Heart left ventricle (tissue), 16 donors: Measurements from ENCODE around the gene NECAP2. TPM values are rescaled to one million over a fixed set of nuclear protein-coding genes. Genes with fewer than 3 reads are reported as not detected.

Experiments
- ATAC-seq, 4 donors: fragments of 200-7000 bp; cut with Tn5 transposase; one replicate each; pipeline ENCODE4 v1.9.1; 2020 to 2022; ENCODE audit warnings: moderate library complexity in 4 of 4, mild to moderate bottlenecking in 3 of 4, moderate number of reproducible peaks in 1 of 4
- DNase-seq, 5 donors: peaks; one replicate each; pipeline ENCODE4 v3.0.0-alpha.2; 2020
- H3K27ac ChIP-seq, 12 donors: fragments of 200-600 bp; sonication (generic) in 4 of 12; one replicate each; pipeline versions ENCODE4 v1.5.0 to v1.8.0; 2016 to 2022; ENCODE audit warnings: mild to moderate bottlenecking in 2 of 12
- H3K27me3 ChIP-seq, 9 donors: fragments of 200-600 bp; sonication (generic) in 2 of 9; one replicate each; pipeline versions ENCODE4 v1.5.1 to v1.8.0; 2016 to 2022; ENCODE audit warnings: mild to moderate bottlenecking in 3 of 9
- H3K36me3 ChIP-seq, 9 donors: fragments of 200-600 bp; sonication (generic) in 2 of 9; one replicate each; pipeline versions ENCODE4 v1.5.0 to v1.8.0; 2018 to 2022; ENCODE audit warnings: mild to moderate bottlenecking in 2 of 9
- H3K4me1 ChIP-seq, 12 donors: fragments of 200-600 bp; sonication (generic) in 4 of 12; one replicate each; pipeline versions ENCODE4 v1.5.0 to v1.8.0; 2016 to 2022; ENCODE audit warnings: mild to moderate bottlenecking in 3 of 12
- H3K4me3 ChIP-seq, 12 donors: fragments of 200-600 bp; sonication (generic) in 4 of 12; one replicate each; pipeline versions ENCODE4 v1.5.0 to v1.8.0; 2017 to 2022; ENCODE audit warnings: mild to moderate bottlenecking in 9 of 12, moderate library complexity in 4 of 12
- H3K9me3 ChIP-seq, 12 donors: fragments of 200-600 bp; sonication (generic) in 4 of 12; one replicate each; pipeline versions ENCODE4 v1.5.0 to v1.8.0; 2016 to 2022; ENCODE audit warnings: mild to moderate bottlenecking in 1 of 12
- CTCF ChIP-seq, 12 donors: fragments of 200-600 bp; sonication (generic) in 4 of 12; IDR thresholded peaks; one replicate each; pipeline versions ENCODE4 v1.5.0 to v1.8.0; 2018 to 2022; ENCODE audit warnings: antibody characterized with exemption in 12 of 12, mild to moderate bottlenecking in 5 of 12
- POLR2A ChIP-seq, 2 donors: fragments of 450-650 bp; IDR thresholded peaks; one replicate each; pipeline ENCODE4 v1.6.1; 2017; ENCODE audit warnings: antibody characterized with exemption in 2 of 2, mild to moderate bottlenecking in 2 of 2, moderate library complexity in 2 of 2
- WGBS, 4 donors: extraction: QIAGEN DNeasy Blood & Tissue Kit in 2 of 4; methylation state at CpG; one replicate each; pipeline versions ENCODE4 v1.1.5 to v1.1.7; 2013 to 2018; 5-methylcytosine and 5-hydroxymethylcytosine counted together
- intact Hi-C, 10 donors: fragments of 100-400 bp; cut with DNase I; formaldehyde crosslinking; loops; one replicate each; pipeline versions ENCODE4 v1.11.1 to v1.14.2; 2022
- polyA plus RNA-seq, 2 donors: library from polyadenylated mRNA; stranded (reverse); fragments of 200-250 nt; gene quantifications; one replicate each; pipeline ENCODE4 v1.2.3, GENCODE V29; 2013
- total RNA-seq, 9 donors: library from RNA; depleted of rRNA in 2 of 9; stranded (reverse); fragments of >200 nt in 2 of 9; fragmentation: NEBNext Ultra II Directional in 3 of 9; extraction: Animal tissue kit (Norgen Biotek cat#: 25700) in 3 of 9; gene quantifications; one replicate each; pipeline versions ENCODE4 v1.1.0 to v1.2.4, GENCODE V29; 2016 to 2023
- donor health status: ischemic (EF 13 %, LVEDD 7.1; RV severe dilation, severe dysfunction).
- donor health status: healthy with polysubstance abuse.
- donor health status: DM: no; HTN: yes; CAD: no.
- donor health status: DM: no; HTN: no; CAD: no.
- donor health status: ischemic (EF 25% LVEDD 6.9; RV normal size, moderate dysfunction).
- donor health status: ischemic (EF 25% LVEDD 5.7; RV mildly dilated, moderate dysfunction).
- donor health status: healthy.
- donor health status: DM: yes; HTN: yes; CAD: no.
- donor health status: ischemic (EF 35%, LVEDD 5.7; RV mildly dilated, moderate dysfunction).
- donor health status: nonischemic (EF 11% LVEDD 7.7; RV severe dilation, severe dysfunction).
- donor health status: DM: yes; HTN: yes; CAD: no.
- donor health status: PGD.
- donor health status: ischemic (EF 29% LVEDD 5.4; RV normal size, mild dysfunction).
- donor health status: nonischemic (EF 23%, LVEDD 6.1; RV moderate dilation, normal function).

NECAP2 gene
- total and polyA plus RNA-seq, 11 donors, result 10.7 to 53.0 (median 12.1) TPM

- WGBS, 4 donors, result 59 to 71% (median 69%) methylated on average over 9 of the region's 9 CpGs
- H3K4me3 ChIP-seq, result no peak overlapping the region
- peaks cover 0 to 5% (median 0%) of the 10 kb centered on the region in 9 donors for H3K27me3 ChIP-seq
- H3K27ac ChIP-seq, result peak overlapping the region in 1 of 12 donors; percentile 49
- no peak for ATAC-seq
- H3K9me3 ChIP-seq, result no peaks in the 10 kb centered on the region
- TF ChIP-seq CTCF (IDR thresholded peaks at IDR 0.05), result no peak
- no peak for TF ChIP-seq POLR2A (IDR thresholded peaks at IDR 0.05)
- no peaks in the 10 kb centered on the region for H3K4me1 ChIP-seq
- peak in 1 of 5 donors; percentile 33 for DNase-seq
- intact Hi-C loops, result loop anchor here in 1 of 10 donors (10.0 kb wide), 1 partner anchor 64 kb away; no protein-coding TSS in a partner anchor
- H3K36me3 ChIP-seq, result no peaks in the 10 kb centered on the region
Observed at GRCh38 chr1:16420424-16421118, 20.0 kb upstream of the NECAP2 start.

- Histone ChIP-seq H3K27me3 (peaks cover 0 to 5% (median 0%) of the 10 kb centered on the region in 9 donors), H3K9me3 (no peaks in the 10 kb centered on the region), H3K36me3 (no peaks in the 10 kb centered on the region), H3K27ac (peak overlapping the region in 1 of 12 donors; percentile 49), H3K4me3 (no peak overlapping the region), H3K4me1 (no peaks in the 10 kb centered on the region)
- TF ChIP-seq POLR2A (IDR thresholded peaks at IDR 0.05) (no peak), CTCF (IDR thresholded peaks at IDR 0.05) (no peak)
- ATAC-seq (no peak), DNase-seq (no peak)
- intact Hi-C loops, result loop anchor here in 1 of 10 donors (10.0 kb wide), 1 partner anchor 64 kb away; no protein-coding TSS in a partner anchor
- WGBS, 4 donors, result 79 to 83% (median 81%) methylated on average over 7 of the region's 7 CpGs
Observed at GRCh38 chr1:16421201-16421600, 19.3 kb upstream of the NECAP2 start.

GRCh38 chr1:16422041-16422440 lies 18.5 kb upstream of the NECAP2 start:
- TF ChIP-seq POLR2A (IDR thresholded peaks at IDR 0.05) (no peak), CTCF (IDR thresholded peaks at IDR 0.05) (no peak)
- intact Hi-C loops, result loop anchor here in 1 of 10 donors (10.0 kb wide), 1 partner anchor 63 kb away; no protein-coding TSS in a partner anchor
- H3K4me3 ChIP-seq, result no peak overlapping the region
- no peaks in the 10 kb centered on the region for H3K36me3 ChIP-seq
- H3K27me3 ChIP-seq, result peaks cover 0 to 5% (median 0%) of the 10 kb centered on the region in 9 donors
- WGBS, 4 donors, result 84 to 98% (median 88%) methylated on average over 4 to 7 of the region's 7 CpGs
- no peak overlapping the region for H3K27ac ChIP-seq
- ATAC-seq, result no peak
- peak in 1 of 5 donors; percentile 45 for DNase-seq
- no peaks in the 10 kb centered on the region for H3K9me3 ChIP-seq
- H3K4me1 ChIP-seq, result no peaks in the 10 kb centered on the region

GRCh38 chr1:16425125-16426025 lies 15.1 kb upstream of the NECAP2 start:
- WGBS, 4 donors, result 91 to 96% (median 91%) methylated on average over 10 of the region's 10 CpGs
- H3K27ac ChIP-seq, result no peak overlapping the region
- DNase-seq, result peak in 1 of 5 donors; percentile 40
- intact Hi-C loops, result loop anchor here in 2 of 10 donors (5.0 to 10.0 kb wide), 2 partner anchors 48 to 59 kb away; no protein-coding TSS in a partner anchor
- no peak overlapping the region for H3K4me3 ChIP-seq
- no peak for ATAC-seq
- H3K9me3 ChIP-seq, result no peaks in the 10 kb centered on the region
- H3K36me3 ChIP-seq, result no peaks in the 10 kb centered on the region
- no peaks in the 10 kb centered on the region for H3K27me3 ChIP-seq
- no peaks in the 10 kb centered on the region for H3K4me1 ChIP-seq
- TF ChIP-seq POLR2A (IDR thresholded peaks at IDR 0.05) (no peak), CTCF (IDR thresholded peaks at IDR 0.05) (no peak)
